GM12865 (cell line): Measurements from ENCODE around the gene TP73.
A peak's percentile ranks its signal among the peaks of the same experiment; 100 is the strongest.

Experiments
- DNase-seq: peaks from one replicate; pipeline ENCODE4 v3.0.0; 2010; ENCODE audit warnings: low read depth
- H3K4me3 ChIP-seq: 2 replicates; pipeline ENCODE4 v1.5.1; 2011; ENCODE audit warnings: mild to moderate bottlenecking, low read depth, low read length, control low read depth
- CTCF ChIP-seq: IDR thresholded peaks from 2 replicates; pipeline ENCODE4 v1.5.1; 2011; ENCODE audit warnings: low read length, control low read depth, low read depth, inconsistent platforms; ENCODE audit not compliant: insufficient read depth; ENCODE audit errors: missing control alignments

TP73 gene

GRCh38 chr1:3785045-3785444 lies 132.7 kb downstream of the TP73 start:
- no peak for TF ChIP-seq CTCF
- H3K4me3 ChIP-seq = no peak overlapping the region
- DNase-seq = no peak

- H3K4me3 ChIP-seq = no peak overlapping the region
- peak; percentile 58 for TF ChIP-seq CTCF
- peak; percentile 48 for DNase-seq
These were observed 133.3 kb downstream of the TP73 start for GRCh38 chr1:3785456-3786157.
